Transverse colon (tissue), 4 donors: ENCODE measurements around the gene ETFDH. TPM values are rescaled to one million over a fixed set of nuclear protein-coding genes. Genes with fewer than 3 reads are reported as not detected.

Experiments
- DNase-seq: peaks from one replicate; pipeline ENCODE4 v3.0.0-alpha.2; 2019
- H3K27ac ChIP-seq, 4 donors: fragments of 200-600 bp; sonication (generic); 2 replicates each; pipeline ENCODE4 v1.5.1; 2016 to 2018; ENCODE audit warnings: inconsistent platforms in 4 of 4
- H3K27me3 ChIP-seq: fragments of 200-600 bp; sonication (generic); 2 replicates; pipeline ENCODE4 v1.5.1; 2017; ENCODE audit warnings: inconsistent platforms
- H3K36me3 ChIP-seq, 4 donors: fragments of 200-600 bp; sonication (generic); 2 replicates each; pipeline ENCODE4 v1.5.1; 2017 to 2019; ENCODE audit warnings: inconsistent platforms in 4 of 4
- H3K4me1 ChIP-seq, 4 donors: fragments of 200-600 bp; sonication (generic); 2 replicates each; pipeline ENCODE4 v1.5.1; 2017 to 2020; ENCODE audit warnings: inconsistent platforms in 4 of 4
- H3K4me3 ChIP-seq, 4 donors: fragments of 200-600 bp; sonication (generic); 1 replicate in 1 of 4; 2 replicates in 3 of 4; pipeline versions ENCODE4 v1.5.1 to v1.6.1; 2017 to 2019; ENCODE audit warnings: inconsistent platforms in 4 of 4
- H3K9me3 ChIP-seq, 2 donors: fragments of 200-600 bp; sonication (generic); 2 replicates each; pipeline ENCODE4 v1.5.1; 2017 to 2019; ENCODE audit warnings: inconsistent platforms in 2 of 2
- CTCF ChIP-seq, 5 experiments: fragments of 200-600 bp in 3 of 5; fragments of 450-650 bp in 2 of 5; sonication (generic) in 3 of 5; IDR thresholded peaks; 1 replicate in 2 of 5; 2 replicates in 3 of 5; pipeline ENCODE4 v1.5.1; 2016 to 2017; ENCODE audit warnings: antibody characterized with exemption in 5 of 5, inconsistent platforms in 3 of 5, mild to moderate bottlenecking in 2 of 5, moderate library complexity in 1 of 5
- EP300 ChIP-seq: sonication (generic); formaldehyde crosslinking; IDR thresholded peaks from one replicate; pipeline ENCODE4 v1.6.1; 2017; ENCODE audit warnings: antibody characterized with exemption, low read depth
- POLR2A ChIP-seq: fragments of 450-650 bp; IDR thresholded peaks from one replicate; pipeline ENCODE4 v1.6.1; 2016; ENCODE audit warnings: antibody characterized with exemption, mild to moderate bottlenecking, moderate library complexity
- POLR2AphosphoS5 ChIP-seq, 3 donors: sonication (generic); formaldehyde crosslinking; IDR thresholded peaks; one replicate each; pipeline ENCODE4 v1.6.1; 2016; ENCODE audit warnings: antibody characterized with exemption in 3 of 3
- WGBS, 2 donors: methylation state at CpG; one replicate each; pipeline ENCODE4 v1.1.5; 2018; ENCODE audit warnings: low coverage in 1 of 2; 5-methylcytosine and 5-hydroxymethylcytosine counted together
- in situ Hi-C, 4 donors: fragments of 200-750 bp; cut with MboI; loops; one replicate each; pipeline versions ENCODE4 v1.15.0 to v1.15.1; 2017; ENCODE audit warnings: low sequenced_read_pairs in 3 of 4, low pct_ligation_motif_present in 1 of 4, low pct_unique_long_range_greater_than_20kb in 1 of 4
- intact Hi-C: fragments of 100-400 bp; cut with DNase I; formaldehyde crosslinking; loops from one replicate; pipeline ENCODE4 v1.15.1; 2023; ENCODE audit warnings: low total_unique reads
- total RNA-seq, 4 donors: library from RNA; depleted of rRNA; stranded (reverse); fragments of >200 nt; gene quantifications; one replicate each; pipeline ENCODE4 v1.1.0, GENCODE V29; 2016

Gene ETFDH
- total RNA-seq = 100 to 1,000 TPM in 2 of 4 donors, 10 to 100 TPM in 2; 19.5 to 144 (median 88.5) TPM

- H3K27me3 ChIP-seq = no peaks in the 10 kb centered on the region
- peak within 1 kb of the TSS; percentile 97 for H3K27ac ChIP-seq
- peak within 1 kb of the TSS; percentile 69 to 82 (median 82) for H3K4me3 ChIP-seq
- TF ChIP-seq CTCF (IDR thresholded peaks at IDR 0.05) (peak; percentile 51 to 80 (median 62)), POLR2AphosphoS5 (IDR thresholded peaks at IDR 0.05) (peak; percentile 89 to 94 (median 90)), POLR2A (peak; percentile 90), EP300 (peak; percentile 40)
- intact Hi-C loops (no loop called here), in situ Hi-C loops (no loop called here)
- H3K4me1 ChIP-seq = peaks cover 3 to 24% (median 17%) of the 10 kb centered on the region in 4 donors
- peak; percentile 99 for DNase-seq
- WGBS, 2 donors = 0% methylated on average over 10 to 58 of the region's 60 CpGs
- no peaks in the 10 kb centered on the region for H3K9me3 ChIP-seq
- no peaks in the 10 kb centered on the region for H3K36me3 ChIP-seq
Measured at GRCh38 chr4:158671915-158672806, at the start of gene ETFDH. Gene ETFDH (plus strand): TSS chr4:158672296. CDS start chr4:158672457, 161 bp downstream.

DNA sequence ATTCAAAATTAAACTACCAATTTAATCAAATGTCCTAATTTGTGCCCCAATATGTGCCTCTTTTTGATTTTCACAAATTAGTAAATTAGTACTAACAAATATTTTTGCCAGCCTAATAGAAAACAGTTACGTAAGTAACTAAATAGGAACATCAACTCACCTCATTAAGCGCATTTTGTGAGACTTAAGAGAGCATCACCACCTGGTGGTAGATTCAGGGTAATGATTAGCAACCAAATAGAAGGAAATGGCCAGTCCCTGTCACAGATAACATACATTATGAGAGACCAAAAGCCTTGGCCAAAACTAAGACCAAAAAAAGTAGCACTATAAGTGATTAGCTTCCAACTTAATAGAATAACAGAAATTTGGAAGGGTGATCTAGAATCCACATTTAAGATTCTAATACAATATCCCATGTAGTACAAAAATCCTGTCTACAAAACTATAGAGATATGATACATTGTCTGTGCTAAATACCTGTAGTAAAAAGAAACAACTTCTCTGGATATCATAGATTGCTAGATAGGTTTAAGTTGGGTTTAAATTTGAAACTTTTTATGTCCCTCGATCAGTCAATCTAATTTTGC is 47.1 kb upstream of the ETFDH start:
- Histone ChIP-seq H3K36me3 (no peaks in the 10 kb centered on the region), H3K9me3 (no peaks in the 10 kb centered on the region), H3K27me3 (no peaks in the 10 kb centered on the region), H3K4me1 (no peaks in the 10 kb centered on the region), H3K27ac (no peak overlapping the region), H3K4me3 (no peak overlapping the region)
- TF ChIP-seq CTCF (IDR thresholded peaks at IDR 0.05) (peak; percentile 59 to 68 (median 61)), EP300 (no peak)
- WGBS, 2 donors = 39 to 41% methylated on average over 3 of the region's 3 CpGs
- in situ Hi-C loops = loop anchor here (5.0 to 25.0 kb wide), 5 partner anchors 360 to 613 kb away; no protein-coding TSS in a partner anchor
- no peak for DNase-seq
- intact Hi-C loops = loop anchor here (10.0 kb wide), 1 partner anchor 370 kb away; no protein-coding TSS in a partner anchor

- Histone ChIP-seq H3K4me3 (no peak overlapping the region), H3K27ac (no peak overlapping the region), H3K27me3 (no peaks in the 10 kb centered on the region), H3K9me3 (no peaks in the 10 kb centered on the region), H3K36me3 (no peaks in the 10 kb centered on the region), H3K4me1 (peaks cover 0 to 1% (median 0%) of the 10 kb centered on the region in 4 donors)
- 66 to 70% methylated on average over 2 of the region's 2 CpGs for WGBS, 2 donors
- in situ Hi-C loops (loop anchor here in 2 of 4 donors (10.0 to 25.0 kb wide), 3 partner anchors 361 to 613 kb away; no protein-coding TSS in a partner anchor), intact Hi-C loops (loop anchor here (10.0 kb wide), 1 partner anchor 371 kb away; no protein-coding TSS in a partner anchor)
- DNase-seq = no peak
- TF ChIP-seq POLR2AphosphoS5 (IDR thresholded peaks at IDR 0.05) = no peak
- TF ChIP-seq POLR2A = no peak
- TF ChIP-seq CTCF (IDR thresholded peaks at IDR 0.05) = no peak
- TF ChIP-seq EP300 = no peak
Measured at GRCh38 chr4:158625544-158625943, 46.6 kb upstream of the ETFDH start.

- in situ Hi-C loops = loop anchor here in 1 of 4 donors (25.0 kb wide), 1 partner anchor 619 kb away; no protein-coding TSS in a partner anchor
- Histone ChIP-seq H3K27me3 (no peaks in the 10 kb centered on the region), H3K4me1 (peaks cover 0 to 5% (median 0%) of the 10 kb centered on the region in 4 donors), H3K4me3 (no peak overlapping the region), H3K9me3 (no peaks in the 10 kb centered on the region), H3K36me3 (no peaks in the 10 kb centered on the region), H3K27ac (no peak overlapping the region)
- peak; percentile 8 for DNase-seq
- 25% methylated on average over 1 of the region's 1 CpG; no CpG with 5 or more reads in 1 of the 2 donors for WGBS, 2 donors
- TF ChIP-seq EP300 = no peak
- TF ChIP-seq CTCF (IDR thresholded peaks at IDR 0.05) = no peak
- TF ChIP-seq POLR2A = no peak
- no peak for TF ChIP-seq POLR2AphosphoS5 (IDR thresholded peaks at IDR 0.05)
- intact Hi-C loops = no loop called here
Measured at GRCh38 chr4:158630893-158631292, 41.2 kb upstream of the ETFDH start.
